SK-N-SH treated with all-trans-retinoic acid at 6 μM for 48 hours (cell line): ENCODE measurements around the gene CHCHD6.

Source experiments
- CSDC2 ChIP-seq: fragments of 250-450 bp; sonication (Bioruptor Pico); IDR thresholded peaks from 2 replicates; pipeline ENCODE4 v1.5.0; 2020; ENCODE audit warnings: mild to moderate bottlenecking, moderate library complexity
- GLIS3 ChIP-seq: fragments of 250-450 bp; sonication (Bioruptor Pico); IDR thresholded peaks from 2 replicates; pipeline ENCODE4 v1.5.0; 2020; ENCODE audit warnings: mild to moderate bottlenecking, moderate library complexity
- SNAI2 ChIP-seq: fragments of 250-450 bp; sonication (Bioruptor Pico); IDR thresholded peaks from 2 replicates; pipeline ENCODE4 v1.5.0; 2020; ENCODE audit warnings: mild to moderate bottlenecking, moderate library complexity
- ZC3H10 ChIP-seq: fragments of 250-450 bp; sonication (Bioruptor Pico); IDR thresholded peaks from 2 replicates; pipeline ENCODE4 v1.5.1; 2021; ENCODE audit warnings: mild to moderate bottlenecking, moderate library complexity
- TF ChIP-seq, protein P1 (sequence below): fragments of 250-450 bp; sonication (Bioruptor Pico); IDR thresholded peaks from 2 replicates; pipeline ENCODE4 v1.5.1; 2020; ENCODE audit warnings: low read depth, mild to moderate bottlenecking, moderate library complexity

DNA sequence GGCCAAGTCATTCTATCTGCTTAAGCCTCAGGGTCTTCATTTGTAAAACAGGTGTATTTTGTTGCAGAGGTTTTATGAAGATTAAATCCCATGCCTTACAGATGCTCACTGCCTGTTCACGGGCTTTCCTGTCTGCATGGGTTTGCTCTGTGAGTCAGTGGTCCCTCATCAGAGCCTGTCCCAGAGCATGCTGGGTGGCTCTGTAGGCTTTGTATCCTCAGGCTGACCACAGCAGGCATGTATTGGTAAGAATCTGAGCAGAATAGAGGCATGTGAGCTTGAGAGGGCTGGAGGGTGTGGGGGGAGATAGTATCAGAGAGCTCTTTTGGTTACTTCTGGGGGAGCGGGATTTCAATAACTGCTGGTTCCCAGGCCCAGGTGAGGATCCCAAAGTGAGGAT is 233.5 kb downstream of the CHCHD6 start:
- TF ChIP-seq SNAI2 (CRISPR knock-in tag) (no peak), GLIS3 (no peak), ZC3H10 (no peak), CSDC2 (CRISPR knock-in tag) (no peak)
- TF ChIP-seq, protein P1, sequence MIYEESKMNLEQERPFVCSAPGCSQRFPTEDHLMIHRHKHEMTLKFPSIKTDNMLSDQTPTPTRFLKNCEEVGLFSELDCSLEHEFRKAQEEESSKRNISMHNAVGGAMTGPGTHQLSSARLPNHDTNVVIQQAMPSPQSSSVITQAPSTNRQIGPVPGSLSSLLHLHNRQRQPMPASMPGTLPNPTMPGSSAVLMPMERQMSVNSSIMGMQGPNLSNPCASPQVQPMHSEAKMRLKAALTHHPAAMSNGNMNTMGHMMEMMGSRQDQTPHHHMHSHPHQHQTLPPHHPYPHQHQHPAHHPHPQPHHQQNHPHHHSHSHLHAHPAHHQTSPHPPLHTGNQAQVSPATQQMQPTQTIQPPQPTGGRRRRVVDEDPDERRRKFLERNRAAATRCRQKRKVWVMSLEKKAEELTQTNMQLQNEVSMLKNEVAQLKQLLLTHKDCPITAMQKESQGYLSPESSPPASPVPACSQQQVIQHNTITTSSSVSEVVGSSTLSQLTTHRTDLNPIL (CRISPR knock-in tag): no peak
